ENCODE data around the gene ME2.
A peak's percentile ranks its signal among the peaks of the same experiment; 100 is the strongest.
"Not testable (repeated sequence)": the region's sequence is repeated elsewhere in the genome, so short reads cannot be mapped to it uniquely, and the experiment has no call there.

ME2 gene

DNA sequence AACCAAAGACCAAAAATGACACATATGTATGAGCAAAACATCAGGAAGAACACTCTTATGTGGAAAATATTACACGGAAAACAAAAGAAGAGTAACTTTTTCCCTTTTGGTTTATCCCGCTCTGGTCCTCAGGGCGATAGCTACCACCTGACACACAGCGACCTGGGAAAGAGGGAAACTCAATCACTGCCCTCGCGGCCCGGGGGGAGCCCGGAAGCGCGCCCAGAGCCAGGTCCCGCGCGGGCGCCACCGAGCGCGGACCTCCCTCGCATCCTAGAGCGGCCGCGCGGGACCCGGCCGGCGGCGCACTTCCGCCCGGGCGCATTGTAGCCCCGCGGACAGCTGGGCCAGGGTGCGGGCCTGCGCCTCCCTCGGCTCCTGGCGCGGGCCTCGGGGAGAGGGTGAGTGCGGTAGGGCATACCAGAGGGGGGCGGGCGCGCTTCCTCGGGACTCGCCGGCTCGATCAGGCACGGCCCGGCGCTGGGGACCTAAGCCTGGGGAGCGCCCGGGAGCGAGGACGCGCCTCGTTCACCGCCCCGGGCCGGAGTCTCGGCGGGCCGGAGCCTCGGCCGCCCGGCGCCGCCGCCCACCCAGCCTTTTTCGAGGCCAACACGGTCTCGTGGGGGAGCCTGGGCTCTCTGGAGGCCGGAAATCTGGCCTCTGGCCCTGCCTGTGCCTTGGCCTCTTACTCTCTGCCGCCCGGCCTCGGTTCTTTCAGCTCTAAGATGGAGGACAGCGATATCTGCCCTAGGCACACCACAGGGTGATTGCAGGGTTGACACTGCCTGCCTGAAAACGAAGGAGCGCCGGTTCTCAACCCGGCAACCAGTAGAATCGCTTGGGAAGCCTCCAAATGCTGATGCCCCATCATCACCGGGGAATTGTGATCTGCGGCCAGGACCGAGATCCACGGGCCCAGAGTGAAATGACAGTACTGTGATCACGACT is 89.1 kb downstream of the ME2 start, which contains the start of gene ELAC1:
ELAC1 (plus strand) TSS at position 327 of the 948 bp plus-strand sequence. CDS start 6,365 bp downstream, outside the sequence.
- TF ChIP-seq, protein P1, sequence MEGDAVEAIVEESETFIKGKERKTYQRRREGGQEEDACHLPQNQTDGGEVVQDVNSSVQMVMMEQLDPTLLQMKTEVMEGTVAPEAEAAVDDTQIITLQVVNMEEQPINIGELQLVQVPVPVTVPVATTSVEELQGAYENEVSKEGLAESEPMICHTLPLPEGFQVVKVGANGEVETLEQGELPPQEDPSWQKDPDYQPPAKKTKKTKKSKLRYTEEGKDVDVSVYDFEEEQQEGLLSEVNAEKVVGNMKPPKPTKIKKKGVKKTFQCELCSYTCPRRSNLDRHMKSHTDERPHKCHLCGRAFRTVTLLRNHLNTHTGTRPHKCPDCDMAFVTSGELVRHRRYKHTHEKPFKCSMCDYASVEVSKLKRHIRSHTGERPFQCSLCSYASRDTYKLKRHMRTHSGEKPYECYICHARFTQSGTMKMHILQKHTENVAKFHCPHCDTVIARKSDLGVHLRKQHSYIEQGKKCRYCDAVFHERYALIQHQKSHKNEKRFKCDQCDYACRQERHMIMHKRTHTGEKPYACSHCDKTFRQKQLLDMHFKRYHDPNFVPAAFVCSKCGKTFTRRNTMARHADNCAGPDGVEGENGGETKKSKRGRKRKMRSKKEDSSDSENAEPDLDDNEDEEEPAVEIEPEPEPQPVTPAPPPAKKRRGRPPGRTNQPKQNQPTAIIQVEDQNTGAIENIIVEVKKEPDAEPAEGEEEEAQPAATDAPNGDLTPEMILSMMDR (conservative IDR thresholded peaks at IDR 0.05; ENCODE audit: low read depth) = no peak
- POLR2A ChIA-PET (ENCODE audit: low non-redundant PET) = no interaction called here
- DNase-seq (ENCODE audit: low spot score) = peak; percentile 69
- peak within 1 kb of the TSS; percentile 89 for H3K27ac ChIP-seq
- CTCF ChIA-PET = interaction anchor here (0.6 kb wide), 1 partner anchor 165 kb away, joined by 4 read pairs; no protein-coding TSS in a partner anchor

DNA sequence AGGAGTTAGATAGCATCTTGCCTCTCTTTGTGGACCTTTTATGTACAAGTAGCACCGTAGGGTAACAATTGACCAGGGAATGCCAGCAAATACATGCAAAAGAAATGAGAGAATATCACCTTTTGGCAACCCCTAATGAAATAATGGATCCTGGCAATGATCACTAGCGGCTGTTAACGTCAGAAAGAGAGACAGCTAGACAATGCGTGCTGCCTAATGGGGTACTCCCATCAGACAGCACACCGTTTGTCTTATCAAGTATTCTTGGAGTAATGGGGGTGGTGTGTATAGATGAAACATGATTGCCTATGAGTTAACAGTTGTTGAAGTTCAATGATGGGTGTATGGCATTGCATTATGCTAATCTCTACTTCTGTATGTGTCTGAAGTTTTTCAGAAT is 90.5 kb downstream of the ME2 start:
- ChIA-PET CTCF (no interaction called here), POLR2A (ENCODE audit: low non-redundant PET) (no interaction called here)
- DNase-seq (ENCODE audit: low spot score) = no peak
- H3K27ac ChIP-seq = no peak overlapping the region
- TF ChIP-seq, protein P1 (conservative IDR thresholded peaks at IDR 0.05; ENCODE audit: low read depth) = no peak

DNA sequence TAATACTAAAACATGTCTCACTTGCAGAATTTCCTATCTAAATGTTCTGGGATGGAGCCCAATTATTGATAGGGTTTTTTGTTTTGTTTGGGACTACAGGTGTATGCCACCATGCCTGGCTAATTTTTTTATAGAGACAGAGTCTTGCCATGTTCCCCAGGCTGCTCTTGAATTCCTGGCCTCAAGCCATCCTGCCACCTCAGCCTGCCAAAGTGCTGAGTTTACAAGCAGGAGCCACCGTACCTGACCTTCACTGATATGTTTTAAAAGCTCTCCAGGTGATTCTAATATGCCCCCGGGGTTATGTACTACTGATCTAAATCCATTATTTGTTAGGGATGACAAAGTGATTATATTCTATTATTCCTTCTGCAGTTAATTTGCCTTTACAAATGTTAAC is 91.1 kb downstream of the ME2 start:
- no peak for DNase-seq (ENCODE audit: low spot score)
- ChIA-PET CTCF (no interaction called here), POLR2A (ENCODE audit: low non-redundant PET) (no interaction called here)
- TF ChIP-seq, protein P1 (conservative IDR thresholded peaks at IDR 0.05; ENCODE audit: low read depth) = no peak
- H3K27ac ChIP-seq = no peak overlapping the region

DNA sequence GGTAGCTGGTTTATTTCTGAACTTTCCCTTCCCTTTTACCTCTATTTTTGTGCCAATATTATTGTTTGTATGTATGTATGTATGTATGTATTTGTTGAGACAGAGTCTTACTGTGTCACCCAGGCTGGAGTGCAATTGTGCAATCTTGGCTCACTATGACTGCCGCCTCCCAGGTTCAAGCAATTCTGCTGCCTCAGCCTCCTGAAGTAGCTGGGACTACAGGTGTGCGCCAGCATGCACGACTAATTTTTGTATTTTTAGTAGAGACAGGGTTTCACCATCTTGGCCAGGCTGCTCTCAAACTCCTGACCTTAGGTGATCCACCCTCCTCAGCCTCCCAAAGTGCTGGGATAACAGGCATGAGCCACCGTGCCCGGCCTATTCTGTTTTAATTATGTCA is 93.5 kb downstream of the ME2 start:
- DNase-seq (ENCODE audit: low spot score); CTCF ChIA-PET; H3K27ac ChIP-seq; POLR2A ChIA-PET (ENCODE audit: low non-redundant PET): not testable (repeated sequence)

DNA sequence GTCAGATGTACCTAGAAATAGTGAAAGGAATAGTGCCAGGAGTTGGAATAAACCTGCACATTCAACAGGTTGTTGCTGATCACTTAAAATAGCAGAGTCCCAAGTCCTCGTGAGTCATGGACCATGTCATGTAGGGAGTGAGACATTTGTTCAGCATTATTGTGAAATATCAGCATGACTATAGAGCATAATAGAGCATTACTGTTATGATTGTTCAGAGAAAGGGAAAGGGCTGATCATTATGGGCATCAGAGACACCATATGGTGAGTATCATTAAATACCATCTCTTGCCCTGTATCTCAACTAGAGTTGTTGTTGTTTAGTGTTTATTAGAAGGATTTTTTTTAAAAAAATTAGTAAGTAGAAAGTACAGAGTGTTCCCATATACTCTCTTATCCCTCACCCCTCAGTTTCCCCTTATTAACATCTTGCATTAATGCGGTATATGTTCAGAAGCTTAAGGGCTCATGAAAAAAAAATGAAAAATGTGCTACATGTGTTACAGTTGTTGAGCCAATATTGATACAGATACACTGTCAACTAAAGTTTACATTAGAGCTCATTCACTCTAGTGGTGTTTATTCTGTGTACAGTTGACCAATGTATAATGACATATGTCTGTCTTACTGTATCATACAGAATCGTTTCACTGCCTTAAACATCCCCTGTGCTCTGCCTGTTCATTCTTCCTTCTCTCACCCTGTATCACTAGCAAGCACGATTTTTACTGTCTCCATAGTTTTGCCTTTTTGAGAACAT is 94.6 kb downstream of the ME2 start:
- POLR2A ChIA-PET (ENCODE audit: low non-redundant PET) = no interaction called here
- CTCF ChIA-PET = no interaction called here
- peak; percentile 49 for DNase-seq (ENCODE audit: low spot score)
- TF ChIP-seq, protein P1 (conservative IDR thresholded peaks at IDR 0.05; ENCODE audit: low read depth) = no peak
- H3K27ac ChIP-seq = no peak overlapping the region

DNA sequence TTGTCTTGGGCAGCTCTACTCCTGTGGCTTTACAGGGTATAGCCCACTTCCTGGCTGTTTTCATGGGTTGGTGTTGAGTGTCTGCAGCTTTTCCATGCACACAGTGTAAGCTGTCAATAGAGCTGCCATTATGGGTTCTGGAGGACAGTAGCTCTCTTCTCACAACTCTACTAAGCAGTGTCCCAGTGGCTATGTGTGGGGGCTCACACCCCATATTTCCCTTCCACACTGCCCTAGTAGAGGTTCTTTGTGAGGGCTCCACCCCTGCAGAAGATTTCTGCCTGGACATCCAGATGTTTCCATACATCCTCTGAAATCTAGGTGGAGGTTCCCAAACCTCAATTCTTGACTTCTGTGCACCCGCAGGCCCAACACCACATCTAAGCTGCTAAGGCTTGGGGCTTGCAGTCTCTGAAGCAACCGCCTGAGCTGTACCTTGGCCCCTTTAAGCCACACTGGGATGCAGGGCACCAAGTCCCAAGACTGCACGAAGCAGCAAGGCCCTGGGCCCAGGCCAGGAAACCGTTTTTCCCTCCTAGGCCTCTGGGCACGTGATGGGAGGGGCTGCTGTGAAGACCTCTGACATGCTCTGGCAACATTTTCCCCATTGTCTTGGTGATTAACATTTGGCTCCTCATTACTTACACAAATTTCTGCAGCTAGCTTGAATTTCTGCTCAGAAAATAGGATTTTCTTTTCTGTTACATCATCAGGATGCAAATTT is 98.3 kb downstream of the ME2 start:
- ChIA-PET CTCF (no interaction called here), POLR2A (ENCODE audit: low non-redundant PET) (no interaction called here)
- no peak for DNase-seq (ENCODE audit: low spot score)
- no peak overlapping the region for H3K27ac ChIP-seq
- TF ChIP-seq, protein P1 (conservative IDR thresholded peaks at IDR 0.05; ENCODE audit: low read depth) = no peak
